Stimulated activated CD4-positive, alpha-beta T cell treated with anti-CD3 and anti-CD28 coated beads, Interleukin-1b, Interleukin-23, amount 100 ng/mL, for 48 hours (primary cell): ENCODE data around the gene METTL2B.
"Not testable (repeated sequence)": the region's sequence is repeated elsewhere in the genome, so short reads cannot be mapped to it uniquely, and the experiment has no call there.

Experiments
- DNase-seq: peaks from one replicate; pipeline ENCODE4 v3.0.0-alpha.2; 2020

METTL2B gene

DNA sequence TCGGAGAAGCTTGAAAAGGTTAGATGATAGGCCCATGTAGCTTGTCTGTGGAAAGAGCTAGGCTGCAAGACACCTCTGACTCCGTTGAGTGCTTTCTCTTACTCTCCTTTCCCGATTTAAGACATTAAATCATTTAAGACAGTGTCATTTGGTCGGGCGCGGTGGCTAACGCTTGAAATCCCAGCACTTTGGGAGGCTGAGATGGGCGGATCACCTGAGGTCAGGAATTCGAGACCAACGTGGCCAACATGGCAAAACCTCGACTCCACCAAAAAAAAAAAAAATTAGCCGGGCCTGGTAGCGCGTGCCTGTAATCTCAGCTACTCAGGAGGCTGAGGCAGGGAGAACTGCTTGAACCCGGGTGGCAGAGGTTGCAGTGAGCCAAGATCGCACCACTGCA is 52.6 kb downstream of the METTL2B start:
- DNase-seq: not testable (repeated sequence)

DNA sequence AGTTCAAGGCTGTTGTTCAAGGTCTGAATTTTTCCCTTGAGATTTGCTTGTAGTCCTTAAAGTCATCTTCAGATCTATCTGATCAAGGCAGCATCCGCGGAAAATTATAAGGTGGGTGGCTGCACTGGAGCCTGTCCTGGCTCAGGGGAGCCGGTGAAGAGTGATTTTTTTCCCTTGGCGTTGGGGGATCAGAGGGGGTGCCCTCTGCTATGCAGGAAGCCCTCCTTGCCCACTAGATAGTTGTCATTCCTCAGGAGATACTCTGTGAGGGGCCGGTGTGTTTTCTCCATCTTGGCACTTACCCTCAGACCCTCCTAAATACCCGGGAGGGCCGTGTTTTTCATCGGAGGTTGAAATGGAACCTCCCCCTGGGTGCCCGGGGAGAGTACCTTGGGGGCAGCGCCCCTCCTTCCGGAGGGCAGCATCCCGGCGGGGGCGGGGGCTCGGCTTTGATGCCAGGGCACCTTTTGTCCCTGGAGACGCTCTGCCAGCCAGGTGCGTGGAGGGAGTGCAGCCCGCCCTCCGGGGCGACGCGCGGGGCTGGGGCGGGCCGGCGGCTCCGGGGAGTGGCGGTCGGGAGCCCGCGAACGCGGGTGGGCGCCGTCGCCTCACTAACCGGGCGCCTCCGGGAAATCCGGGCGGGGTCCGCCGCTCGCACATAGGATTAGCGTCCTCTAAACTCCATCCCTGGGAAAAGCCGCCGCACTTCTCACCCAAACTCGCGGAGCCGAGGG is 53.7 kb downstream of the METTL2B start:
- peak; percentile 21 for DNase-seq

DNA sequence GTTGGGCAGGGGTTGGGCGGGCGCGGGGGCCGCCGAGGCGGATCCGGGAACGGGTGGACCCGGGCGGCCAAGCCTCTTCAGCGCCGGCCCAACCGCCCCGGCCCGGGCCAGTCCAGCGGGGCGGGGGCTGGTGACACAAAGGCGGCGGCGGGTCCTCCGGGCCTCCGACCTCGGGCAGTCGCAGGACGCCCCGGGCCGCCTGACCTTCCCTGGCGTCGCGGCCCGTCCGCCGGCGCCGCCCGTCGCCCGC is 54.2 kb downstream of the METTL2B start:
- DNase-seq: peak; percentile 11

- DNase-seq: peak; percentile 82
Measured at GRCh38 chr7:128531105-128531954, 54.8 kb downstream of the METTL2B start.

DNA sequence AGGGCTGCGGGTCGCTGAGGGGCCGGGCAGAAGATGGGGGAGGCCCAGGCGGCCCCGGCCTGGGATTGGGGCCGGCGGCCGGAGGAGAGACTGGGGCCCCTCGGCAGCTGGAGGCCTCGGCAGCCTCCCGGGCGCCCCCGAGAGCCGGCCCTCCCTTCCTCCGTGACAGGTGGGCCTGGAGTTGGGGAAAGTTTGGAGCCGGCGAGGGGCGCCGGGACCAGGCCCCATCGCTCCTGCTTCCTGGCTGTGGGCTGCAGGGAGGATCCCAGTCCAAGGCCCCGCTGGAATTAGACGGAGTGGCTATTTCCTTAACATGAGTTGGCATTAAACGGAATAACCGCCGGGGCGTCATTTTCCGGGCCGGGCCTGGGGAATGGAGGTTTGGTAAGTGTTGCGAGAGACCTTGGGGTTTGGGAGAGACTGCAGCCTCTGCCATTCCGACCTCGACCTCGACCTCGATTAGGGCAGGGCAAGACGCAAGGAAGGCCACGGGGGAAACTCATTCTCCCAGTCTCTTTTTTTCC is 55.5 kb downstream of the METTL2B start:
- peak; percentile 24 for DNase-seq

DNA sequence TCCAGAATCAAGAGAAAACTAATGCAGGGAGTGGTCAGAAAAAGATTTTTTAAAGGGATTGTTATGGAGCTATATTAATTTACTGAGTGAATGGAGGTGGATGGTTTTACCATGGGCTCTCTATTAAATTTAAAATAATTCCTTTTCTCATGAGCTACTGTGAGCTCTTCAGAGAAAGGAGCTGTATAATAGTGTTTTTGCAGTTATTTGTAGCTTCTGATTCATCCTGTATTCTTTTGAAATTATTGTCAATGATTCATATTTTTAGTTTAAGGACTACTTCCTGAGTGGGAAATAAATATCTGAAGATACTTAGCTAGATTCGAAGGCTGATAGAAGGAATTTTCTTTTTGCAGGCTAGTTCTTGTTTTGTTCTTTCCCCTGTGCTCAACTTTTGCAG is 56.4 kb downstream of the METTL2B start:
- DNase-seq: not testable (repeated sequence)

GRCh38 chr7:128537410-128537809 is 60.9 kb downstream of the METTL2B start:
- DNase-seq: not testable (repeated sequence)

GRCh38 chr7:128542530-128542929 is 66.0 kb downstream of the METTL2B start:
- not testable (repeated sequence) for DNase-seq

GRCh38 chr7:128543300-128543699 is 66.8 kb downstream of the METTL2B start:
- not testable (repeated sequence) for DNase-seq

DNA sequence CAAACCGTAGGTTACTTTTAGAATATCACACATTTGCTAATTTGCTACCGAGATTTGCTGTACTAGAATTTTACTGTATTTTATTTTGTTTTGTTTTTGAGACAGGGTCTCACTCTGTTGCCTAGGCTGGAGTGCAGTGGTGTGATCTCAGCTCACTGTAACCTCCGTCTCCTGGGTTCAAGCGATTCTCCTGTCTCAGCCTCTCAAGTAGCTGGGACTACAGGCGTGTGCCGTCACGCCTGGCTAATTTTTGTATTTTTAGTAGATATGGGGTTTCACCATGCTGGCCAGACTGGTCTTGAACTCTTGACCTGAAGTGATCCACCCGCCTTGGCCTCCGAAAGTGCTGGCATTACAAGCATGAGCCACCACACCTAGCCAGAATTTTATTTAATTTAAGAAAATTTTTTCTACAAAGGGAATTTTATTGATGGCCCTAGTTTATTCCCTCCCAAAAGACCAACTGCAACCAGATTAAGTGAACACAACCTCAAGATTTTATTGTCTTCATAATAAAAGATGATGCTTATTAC is 69.8 kb downstream of the METTL2B start:
- not testable (repeated sequence) for DNase-seq

GRCh38 chr7:128550920-128551319 is 74.4 kb downstream of the METTL2B start:
- DNase-seq: no peak

DNA sequence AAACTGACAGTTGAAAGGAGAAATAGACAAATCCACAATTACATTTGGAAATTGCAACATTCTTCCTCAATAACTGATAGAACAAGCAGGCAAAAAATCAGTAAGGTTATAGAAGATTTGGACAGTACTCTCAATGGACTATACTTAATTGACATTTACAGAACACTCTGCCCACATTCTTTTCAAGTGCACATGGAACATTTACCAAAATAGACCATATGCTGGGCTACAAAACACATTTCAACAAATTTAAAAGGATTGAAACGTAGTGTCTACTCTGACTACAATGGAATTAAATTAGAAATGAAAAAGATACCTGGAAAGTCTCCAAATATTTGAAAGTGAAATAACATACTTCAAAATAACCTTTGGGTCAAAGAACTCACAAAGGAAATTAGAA is 77.8 kb downstream of the METTL2B start:
- DNase-seq: not testable (repeated sequence)
